K562 (cell line): Measurements from ENCODE around the gene ISG20L2. TPM values are rescaled to one million over a fixed set of nuclear protein-coding genes. Genes with fewer than 3 reads are reported as not detected.

Source experiments
- CEBPG ChIP-seq, 3 experiments: fragments of 200-800 bp in 1 of 3; sonication (Bioruptor generic) in 1 of 3; sonication (generic) in 1 of 3; formaldehyde crosslinking in 1 of 3; IDR thresholded peaks in 2 of 3; conservative IDR thresholded peaks in 1 of 3; 2 replicates each; pipeline versions ENCODE4 v1.6.1 to v1.8.0; 2016 to 2022; ENCODE audit warnings: missing compliant biosample characterization in 2 of 3, missing genetic modification characterization in 2 of 3, mild to moderate bottlenecking in 1 of 3, missing genetic modification reagents in 1 of 3
- KHSRP ChIP-seq: fragments of 450-650 bp; IDR thresholded peaks from 2 replicates; pipeline ENCODE4 v1.6.1; 2017
- RBBP5 ChIP-seq: fragments of 200-600 bp; sonication (generic); IDR thresholded peaks from 2 replicates; pipeline ENCODE4 v1.6.1; 2012; ENCODE audit warnings: borderline replicate concordance, mild to moderate bottlenecking, low read length, control low read depth, inconsistent platforms; ENCODE audit not compliant: insufficient read depth, poor library complexity, severe bottlenecking
- SLC30A9 ChIP-seq: fragments of 250-450 bp; sonication (Bioruptor Pico); IDR thresholded peaks from 2 replicates; pipeline ENCODE4 v1.8.0; 2022; ENCODE audit warnings: mild to moderate bottlenecking, moderate library complexity
- SRSF7 ChIP-seq: fragments of 200-400 bp; formaldehyde crosslinking; optimal IDR thresholded peaks from 2 replicates; pipeline ENCODE3; 2017; ENCODE audit warnings: mild to moderate bottlenecking, low read depth, low read length
- TAF15 ChIP-seq: fragments of 200-400 bp; formaldehyde crosslinking; IDR thresholded peaks from 2 replicates; pipeline ENCODE4 v1.6.1; 2017; ENCODE audit warnings: mild to moderate bottlenecking, low read depth, low read length, moderate library complexity
- XRCC4 ChIP-seq: IDR thresholded peaks from one replicate; pipeline ENCODE4 v1.6.1; 2011; ENCODE audit not compliant: insufficient read depth, insufficient read length; ENCODE audit errors: extremely low read depth
- ZNF165 ChIP-seq: fragments of 250-450 bp; sonication (Bioruptor Pico); IDR thresholded peaks from 2 replicates; pipeline ENCODE4 v1.4.0; 2020; ENCODE audit warnings: borderline replicate concordance
- ZNF347 ChIP-seq: fragments of 450-650 bp; formaldehyde crosslinking; IDR thresholded peaks from 2 replicates; pipeline ENCODE4 v1.4.0; 2020; ENCODE audit warnings: low read depth, mild to moderate bottlenecking, moderate library complexity
- ZNF75A ChIP-seq: fragments of 450-650 bp; formaldehyde crosslinking; IDR thresholded peaks from 2 replicates; pipeline ENCODE4 v1.4.0; 2020; ENCODE audit warnings: mild to moderate bottlenecking
- polyA plus RNA-seq, 8 experiments: library from polyadenylated mRNA; depleted of rRNA in 4 of 8; stranded (reverse) in 5 of 8; unstranded in 3 of 8; fragments of >200 nt; fragmentation: Nextera tagmentation in 2 of 8; fragmentation: Illumina TruSeq in 1 of 8; extraction: Ambion mirVana in 2 of 8; extraction: Trizol in 1 of 8; gene quantifications; 2 replicates each; pipeline versions ENCODE4 v1.2.1 to v1.2.3, GENCODE V29; 2011 to 2014; ENCODE audit warnings: inconsistent platforms in 1 of 8, missing spikeins in 1 of 8
- total RNA-seq, 7 experiments: library from RNA; depleted of rRNA in 6 of 7; stranded (reverse); fragments of >200 nt in 6 of 7; fragmentation: Illumina TruSeq in 2 of 7; extraction: Trizol in 2 of 7; gene quantifications; 2 replicates each; pipeline versions ENCODE4 v1.2.1 to v1.2.3, GENCODE V29; 2011 to 2021; ENCODE audit warnings: low replicate concordance in 1 of 7
- TF ChIP-seq, protein P1 (sequence below), 2 experiments: fragments of 450-650 bp; IDR thresholded peaks; 2 replicates each; pipeline ENCODE4 v1.6.1; 2016; ENCODE audit warnings: mild to moderate bottlenecking in 2 of 2, borderline replicate concordance in 1 of 2, low read depth in 1 of 2, moderate library complexity in 1 of 2
- TF ChIP-seq, protein P2 (sequence below): fragments of 250-450 bp; sonication (Bioruptor Pico); IDR thresholded peaks from 2 replicates; pipeline ENCODE4 v1.5.0; 2021; ENCODE audit warnings: mild to moderate bottlenecking, moderate library complexity

The ISG20L2 gene
- total and polyA plus RNA-seq, 9 of the 15 experiments (the other 6 are each of a cell fraction or from before 2014, with no cell fraction given), result 21.3 to 130 (median 50.3) TPM

DNA sequence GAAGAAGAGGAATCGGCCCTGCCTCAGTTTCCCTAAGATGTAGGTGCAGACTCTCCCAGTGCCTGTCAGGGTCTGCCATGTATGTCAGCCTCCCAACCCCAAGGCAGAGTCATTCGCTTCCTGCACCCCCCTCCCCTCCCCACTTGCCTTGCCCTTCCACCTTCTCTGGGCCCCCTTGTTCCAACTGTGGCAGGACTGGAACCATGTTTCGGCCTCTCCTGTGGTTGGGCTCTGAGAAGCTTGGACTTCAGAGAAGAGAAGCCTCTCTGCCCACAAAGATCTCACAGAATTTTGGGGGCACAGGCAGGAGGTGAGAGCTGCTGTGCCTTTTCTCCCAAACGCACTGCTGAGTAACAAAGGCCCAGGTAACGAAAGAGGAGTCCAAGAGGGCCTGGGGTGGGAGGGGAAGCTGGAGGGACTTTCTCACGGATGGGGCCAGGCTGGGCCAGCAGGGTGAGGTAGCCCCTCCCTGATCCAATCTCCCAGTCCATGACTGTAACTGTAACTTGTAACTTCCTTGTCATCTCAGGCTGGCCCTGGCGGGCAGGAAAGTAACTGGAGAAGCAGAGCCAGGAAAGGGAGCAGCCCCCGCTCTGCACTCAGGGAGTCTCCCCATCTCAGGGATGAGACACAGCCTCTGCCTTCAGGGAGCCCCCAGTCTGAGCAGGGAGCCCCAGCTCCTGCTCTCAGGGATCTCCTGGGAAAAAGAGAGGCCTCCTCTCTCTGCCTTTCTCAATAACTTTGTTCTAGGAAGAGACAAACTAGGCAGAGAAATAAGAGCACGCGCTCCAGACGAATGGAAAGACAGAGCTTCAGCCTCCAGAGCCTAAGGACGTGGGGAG, 34.5 kb downstream of the ISG20L2 start (continued):
- TF ChIP-seq, protein P1, sequence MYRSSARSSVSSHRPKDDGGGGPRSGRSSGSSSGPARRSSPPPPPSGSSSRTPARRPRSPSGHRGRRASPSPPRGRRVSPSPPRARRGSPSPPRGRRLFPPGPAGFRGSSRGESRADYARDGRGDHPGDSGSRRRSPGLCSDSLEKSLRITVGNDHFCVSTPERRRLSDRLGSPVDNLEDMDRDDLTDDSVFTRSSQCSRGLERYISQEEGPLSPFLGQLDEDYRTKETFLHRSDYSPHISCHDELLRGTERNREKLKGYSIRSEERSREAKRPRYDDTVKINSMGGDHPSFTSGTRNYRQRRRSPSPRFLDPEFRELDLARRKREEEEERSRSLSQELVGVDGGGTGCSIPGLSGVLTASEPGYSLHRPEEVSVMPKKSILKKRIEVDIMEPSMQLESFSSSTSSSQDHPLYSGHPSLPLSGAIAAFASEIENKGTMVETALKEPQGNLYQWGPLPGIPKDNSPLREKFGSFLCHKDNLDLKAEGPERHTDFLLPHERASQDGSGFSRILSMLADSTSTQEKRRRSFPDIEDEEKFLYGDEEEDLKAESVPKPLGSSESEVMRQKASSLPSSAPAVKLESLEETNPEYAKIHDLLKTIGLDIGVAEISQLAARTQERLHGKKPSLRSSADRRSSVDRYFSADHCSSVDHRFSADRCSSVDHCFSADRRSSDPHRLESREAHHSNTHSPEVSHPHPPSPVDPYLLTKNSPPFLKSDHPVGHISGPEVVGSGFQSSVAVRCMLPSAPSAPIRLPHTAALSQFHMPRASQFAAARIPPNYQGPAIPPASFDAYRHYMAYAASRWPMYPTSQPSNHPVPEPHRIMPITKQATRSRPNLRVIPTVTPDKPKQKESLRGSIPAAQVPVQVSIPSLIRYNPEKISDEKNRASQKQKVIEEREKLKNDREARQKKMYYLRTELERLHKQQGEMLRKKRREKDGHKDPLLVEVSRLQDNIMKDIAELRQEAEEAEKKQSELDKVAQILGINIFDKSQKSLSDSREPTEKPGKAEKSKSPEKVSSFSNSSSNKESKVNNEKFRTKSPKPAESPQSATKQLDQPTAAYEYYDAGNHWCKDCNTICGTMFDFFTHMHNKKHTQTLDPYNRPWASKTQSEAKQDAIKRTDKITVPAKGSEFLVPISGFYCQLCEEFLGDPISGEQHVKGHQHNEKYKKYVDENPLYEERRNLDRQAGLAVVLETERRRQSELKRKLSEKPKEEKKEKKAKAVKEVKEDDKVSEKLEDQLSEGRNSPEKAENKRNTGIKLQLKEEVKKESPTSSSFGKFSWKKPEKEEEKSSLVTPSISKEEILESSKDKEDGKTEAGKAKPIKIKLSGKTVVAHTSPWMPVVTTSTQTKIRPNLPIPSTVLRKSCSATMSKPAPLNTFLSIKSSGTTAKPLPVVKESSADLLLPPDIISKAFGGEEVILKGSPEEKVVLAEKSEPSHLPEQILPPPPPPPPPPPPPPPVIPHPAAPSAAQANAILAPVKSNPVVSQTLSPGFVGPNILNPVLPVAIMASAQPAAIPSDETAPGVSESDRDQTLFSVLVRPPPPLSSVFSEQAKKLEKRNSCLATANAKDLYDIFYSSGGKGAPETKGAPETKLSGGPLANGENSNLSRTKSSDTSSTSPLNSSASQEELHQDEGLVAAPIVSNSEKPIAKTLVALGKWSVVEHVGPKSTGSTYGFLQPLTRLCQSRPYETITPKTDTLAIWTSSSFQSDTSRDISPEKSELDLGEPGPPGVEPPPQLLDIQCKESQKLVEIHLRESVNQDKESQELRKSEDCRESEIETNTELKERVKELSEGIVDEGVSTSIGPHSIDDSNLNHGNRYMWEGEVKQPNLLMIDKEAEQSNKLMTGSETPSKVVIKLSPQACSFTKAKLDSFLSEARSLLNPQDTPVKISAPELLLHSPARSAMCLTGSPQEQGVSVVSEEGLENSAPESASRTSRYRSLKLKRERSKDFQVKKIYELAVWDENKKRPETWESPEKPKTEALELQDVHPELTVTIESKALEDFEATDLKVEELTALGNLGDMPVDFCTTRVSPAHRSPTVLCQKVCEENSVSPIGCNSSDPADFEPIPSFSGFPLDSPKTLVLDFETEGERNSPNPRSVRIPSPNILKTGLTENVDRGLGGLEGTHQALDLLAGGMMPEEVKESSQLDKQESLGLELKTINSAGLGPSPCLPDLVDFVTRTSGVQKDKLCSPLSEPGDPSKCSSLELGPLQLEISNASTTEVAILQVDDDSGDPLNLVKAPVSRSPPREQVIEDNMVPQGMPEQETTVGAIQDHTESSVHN (IDR thresholded peaks at IDR 0.05; ENCODE audit: borderline replicate concordance in 1 of 2, low read depth in 1 of 2), result no peak
- TF ChIP-seq ZNF75A, result no peak
- no peak for TF ChIP-seq XRCC4
- no peak for TF ChIP-seq ZNF347 (CRISPR knock-in tag)
- TF ChIP-seq SRSF7, result no peak
- TF ChIP-seq SLC30A9 (CRISPR knock-in tag), result no peak
- TF ChIP-seq, protein P2, sequence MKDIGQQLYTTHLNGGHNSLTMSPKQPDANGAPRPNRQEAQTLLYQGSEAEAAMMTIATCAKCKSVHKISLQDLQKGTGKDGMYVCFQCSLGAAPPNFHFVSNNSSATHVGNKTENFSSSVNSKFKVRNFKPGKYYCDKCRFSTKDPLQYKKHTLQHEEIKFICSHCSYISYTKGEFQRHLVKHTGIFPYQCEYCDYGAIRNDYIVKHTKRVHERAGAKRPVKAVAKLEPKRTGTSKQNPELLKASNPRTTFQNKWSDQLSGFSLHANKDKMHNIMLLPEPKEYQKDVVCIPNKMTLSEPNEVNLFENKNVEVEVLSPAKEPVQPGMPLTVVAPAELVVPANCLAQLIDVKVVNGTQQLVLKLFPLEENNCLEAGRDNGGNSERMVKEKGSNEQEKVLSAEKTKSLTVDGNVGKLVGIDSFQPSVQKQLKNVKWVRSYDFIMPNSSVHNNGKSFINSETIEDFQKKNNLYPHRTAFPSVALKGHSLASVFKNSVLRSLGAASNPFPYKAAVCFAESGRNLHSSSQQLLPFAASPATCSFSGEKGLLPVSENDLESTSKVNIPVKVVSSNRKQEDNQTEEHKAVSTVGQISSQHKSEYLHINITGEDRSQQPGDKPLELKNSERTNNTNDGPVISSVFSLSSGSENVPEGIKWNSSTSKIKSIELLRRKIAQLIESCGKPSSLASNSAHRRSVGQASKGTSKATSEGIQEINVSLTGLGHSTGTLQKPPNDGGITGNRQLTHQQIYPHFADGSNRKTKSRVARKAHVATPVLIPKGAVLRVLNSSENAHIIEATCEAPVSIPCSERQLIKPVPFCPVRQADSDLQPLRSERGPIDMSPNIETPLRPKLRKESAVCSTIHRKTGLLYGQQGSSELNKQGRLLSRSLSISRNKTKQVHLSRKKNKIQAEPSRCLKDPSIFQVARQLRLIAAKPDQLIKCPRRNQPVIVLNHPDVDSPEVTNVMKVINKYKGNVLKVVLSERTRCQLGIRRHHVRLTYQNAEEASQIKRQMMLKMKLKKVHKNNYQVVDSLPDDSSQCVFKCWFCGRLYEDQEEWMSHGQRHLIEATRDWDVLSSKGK (CRISPR knock-in tag), result no peak
- TF ChIP-seq KHSRP, result no peak
- TF ChIP-seq ZNF165 (CRISPR knock-in tag), result no peak
- no peak; the same call in 1 of the 2 replicates for TF ChIP-seq CEBPG (CRISPR knock-in tag; IDR thresholded peaks at IDR 0.05)
- TF ChIP-seq CEBPG (tag; conservative IDR thresholded peaks at IDR 0.05 in 1 of 2, IDR thresholded peaks at IDR 0.05 in 1 of 2), result no peak
- no peak for TF ChIP-seq TAF15
- TF ChIP-seq RBBP5, result no peak
